DND-41 (cell line): ENCODE results near the gene TEKT3.

Experiments
- ATAC-seq: fragments of 200-7000 bp; cut with Tn5 transposase; 3 replicates; pipeline ENCODE4 v1.9.1; 2021; ENCODE audit warnings: low read depth; ENCODE audit not compliant: insufficient read depth
- DNase-seq: peaks from one replicate; pipeline ENCODE4 v3.0.0-alpha.2; 2020
- H2AFZ ChIP-seq: 2 replicates; pipeline ENCODE4 v1.6.0; 2012; ENCODE audit warnings: low read depth, low read length
- H3K27ac ChIP-seq: 2 replicates; pipeline ENCODE4 v1.5.1; 2012; ENCODE audit warnings: low read length, inconsistent platforms
- H3K27me3 ChIP-seq: fragments of 200-600 bp; sonication (generic); 2 replicates; pipeline ENCODE4 v1.6.0; 2012; ENCODE audit warnings: low read length, mild to moderate bottlenecking, inconsistent platforms; ENCODE audit not compliant: insufficient read depth, poor library complexity
- H3K36me3 ChIP-seq: 2 replicates; pipeline ENCODE4 v1.5.1; 2012; ENCODE audit warnings: low read length, inconsistent platforms; ENCODE audit not compliant: insufficient read depth
- H3K4me1 ChIP-seq: 2 replicates; pipeline ENCODE4 v1.5.1; 2012; ENCODE audit warnings: mild to moderate bottlenecking, low read length; ENCODE audit not compliant: insufficient read depth
- H3K4me2 ChIP-seq: 2 replicates; pipeline ENCODE4 v1.6.0; 2012; ENCODE audit warnings: mild to moderate bottlenecking, moderate library complexity, low read length, inconsistent platforms; ENCODE audit not compliant: insufficient read depth
- H3K4me3 ChIP-seq, 2 experiments: fragments of 200-600 bp in 1 of 2; shearing (Covaris generic) in 1 of 2; 2 replicates each; pipeline ENCODE4 v1.5.1; 2012 to 2016; ENCODE audit warnings: inconsistent platforms in 2 of 2, low read length in 2 of 2, mild to moderate bottlenecking in 2 of 2, low read depth in 1 of 2, moderate library complexity in 1 of 2
- H3K79me2 ChIP-seq: 2 replicates; pipeline ENCODE4 v1.6.0; 2012; ENCODE audit warnings: low read length, inconsistent platforms; ENCODE audit not compliant: insufficient read depth
- H3K9ac ChIP-seq: 2 replicates; pipeline ENCODE4 v1.6.0; 2012; ENCODE audit warnings: low read depth, mild to moderate bottlenecking, inconsistent platforms, low read length, moderate library complexity
- H3K9me3 ChIP-seq: 2 replicates; pipeline ENCODE4 v1.5.1; 2012; ENCODE audit warnings: low read length, moderate library complexity, mild to moderate bottlenecking, inconsistent platforms; ENCODE audit not compliant: insufficient read depth, severe bottlenecking
- H4K20me1 ChIP-seq: 2 replicates; pipeline ENCODE4 v1.6.0; 2012; ENCODE audit warnings: low read length; ENCODE audit not compliant: insufficient read depth
- EZH2 ChIP-seq: IDR thresholded peaks from 3 replicates; pipeline ENCODE4 v1.6.1; 2012; ENCODE audit warnings: borderline replicate concordance, low read depth, mild to moderate bottlenecking, moderate library complexity, low read length, inconsistent platforms; ENCODE audit not compliant: severe bottlenecking
- TF ChIP-seq, protein P1 (sequence below): IDR thresholded peaks from 2 replicates; pipeline ENCODE4 v1.5.1; 2012; ENCODE audit warnings: borderline replicate concordance, low read length, moderate library complexity, mild to moderate bottlenecking; ENCODE audit not compliant: poor library complexity, severe bottlenecking; ENCODE audit errors: extremely low read depth

TEKT3 gene

GRCh38 chr17:15268461-15268860 is 72.9 kb downstream of the TEKT3 start:
- ATAC-seq (no peak), DNase-seq (no peak)
- Histone ChIP-seq H3K27me3 (no peaks in the 10 kb centered on the region), H3K9ac (no peak overlapping the region), H4K20me1 (no peaks in the 10 kb centered on the region), H3K4me3 (no peak overlapping the region), H3K4me1 (no peaks in the 10 kb centered on the region), H3K79me2 (no peaks in the 10 kb centered on the region), H2AFZ (no peak overlapping the region), H3K27ac (no peak overlapping the region), H3K36me3 (no peaks in the 10 kb centered on the region), H3K4me2 (no peak overlapping the region), H3K9me3 (no peaks in the 10 kb centered on the region)
- TF ChIP-seq, protein P1, sequence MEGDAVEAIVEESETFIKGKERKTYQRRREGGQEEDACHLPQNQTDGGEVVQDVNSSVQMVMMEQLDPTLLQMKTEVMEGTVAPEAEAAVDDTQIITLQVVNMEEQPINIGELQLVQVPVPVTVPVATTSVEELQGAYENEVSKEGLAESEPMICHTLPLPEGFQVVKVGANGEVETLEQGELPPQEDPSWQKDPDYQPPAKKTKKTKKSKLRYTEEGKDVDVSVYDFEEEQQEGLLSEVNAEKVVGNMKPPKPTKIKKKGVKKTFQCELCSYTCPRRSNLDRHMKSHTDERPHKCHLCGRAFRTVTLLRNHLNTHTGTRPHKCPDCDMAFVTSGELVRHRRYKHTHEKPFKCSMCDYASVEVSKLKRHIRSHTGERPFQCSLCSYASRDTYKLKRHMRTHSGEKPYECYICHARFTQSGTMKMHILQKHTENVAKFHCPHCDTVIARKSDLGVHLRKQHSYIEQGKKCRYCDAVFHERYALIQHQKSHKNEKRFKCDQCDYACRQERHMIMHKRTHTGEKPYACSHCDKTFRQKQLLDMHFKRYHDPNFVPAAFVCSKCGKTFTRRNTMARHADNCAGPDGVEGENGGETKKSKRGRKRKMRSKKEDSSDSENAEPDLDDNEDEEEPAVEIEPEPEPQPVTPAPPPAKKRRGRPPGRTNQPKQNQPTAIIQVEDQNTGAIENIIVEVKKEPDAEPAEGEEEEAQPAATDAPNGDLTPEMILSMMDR: no peak
- no peak for TF ChIP-seq EZH2

DNA sequence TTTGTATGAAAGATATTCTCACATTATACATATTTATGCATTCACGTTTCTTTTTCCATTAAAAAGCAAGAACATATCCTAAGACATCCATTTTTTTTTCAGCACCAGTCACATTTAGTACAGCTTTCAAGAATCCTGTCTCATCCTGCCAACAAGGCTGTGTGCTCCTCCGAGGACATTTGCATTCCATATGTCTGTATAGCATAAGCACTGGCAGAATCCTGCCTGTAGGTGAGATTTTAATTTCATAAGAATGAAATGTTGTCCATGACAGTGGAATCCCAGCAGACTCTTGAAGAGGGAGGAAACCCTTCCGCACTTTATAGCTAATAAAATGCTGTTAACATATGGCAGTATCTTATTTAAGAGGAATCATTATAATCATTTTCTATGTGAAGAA is 73.4 kb downstream of the TEKT3 start:
- Histone ChIP-seq H4K20me1 (no peaks in the 10 kb centered on the region), H3K4me3 (no peak overlapping the region), H3K9ac (no peak overlapping the region), H3K9me3 (no peaks in the 10 kb centered on the region), H3K27me3 (no peaks in the 10 kb centered on the region), H3K27ac (no peak overlapping the region), H3K4me1 (no peaks in the 10 kb centered on the region), H2AFZ (no peak overlapping the region), H3K79me2 (no peaks in the 10 kb centered on the region), H3K36me3 (no peaks in the 10 kb centered on the region), H3K4me2 (no peak overlapping the region)
- TF ChIP-seq EZH2: no peak
- TF ChIP-seq, protein P1: no peak
- no peak for DNase-seq
- ATAC-seq: no peak

DNA sequence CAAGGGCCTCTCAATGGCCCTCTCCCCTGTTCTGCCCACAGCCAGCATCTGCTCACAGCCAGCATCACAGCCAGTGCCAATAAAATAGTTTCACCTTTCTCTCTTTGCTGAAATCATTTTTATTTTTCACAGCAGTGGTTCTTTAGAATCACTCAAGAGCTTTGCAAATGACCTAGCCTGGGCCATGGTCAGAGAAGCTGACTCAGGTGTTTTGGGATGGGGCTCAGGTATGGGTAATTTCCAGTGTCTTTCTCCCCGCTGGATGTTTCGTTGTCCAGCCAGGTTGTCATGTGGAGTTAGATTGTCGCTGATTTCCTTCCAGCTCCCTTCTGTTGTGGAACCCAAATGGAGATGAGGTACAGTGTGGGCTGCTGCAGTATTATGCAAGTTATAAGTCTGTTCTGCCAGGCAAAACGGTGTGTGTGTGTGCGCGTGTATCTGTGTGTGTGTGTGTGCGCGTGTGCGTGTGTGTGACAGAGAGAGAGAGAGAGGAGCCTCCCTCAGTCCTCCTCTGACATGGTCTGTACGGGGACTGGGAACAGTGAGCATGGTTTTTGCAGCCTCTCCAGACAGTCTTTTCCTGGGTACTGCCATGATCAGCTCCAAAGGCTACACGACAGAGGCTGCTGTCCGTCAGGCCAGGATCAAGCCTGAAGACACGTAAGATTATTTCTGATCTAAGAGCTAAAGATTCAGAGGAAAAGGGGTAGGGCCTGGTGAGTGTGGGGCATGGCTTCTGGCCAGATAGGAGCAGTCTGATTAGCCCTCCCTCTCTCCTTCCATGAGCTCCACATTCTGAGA is 74.9 kb downstream of the TEKT3 start:
- Histone ChIP-seq H3K36me3 (no peaks in the 10 kb centered on the region), H3K27ac (no peak overlapping the region), H3K4me3 (no peak overlapping the region), H3K9ac (no peak overlapping the region), H3K4me1 (no peaks in the 10 kb centered on the region), H3K9me3 (no peaks in the 10 kb centered on the region), H3K79me2 (no peaks in the 10 kb centered on the region), H3K4me2 (no peak overlapping the region), H4K20me1 (no peaks in the 10 kb centered on the region), H2AFZ (no peak overlapping the region), H3K27me3 (no peaks in the 10 kb centered on the region)
- ATAC-seq (no peak), DNase-seq (no peak)
- TF ChIP-seq EZH2: no peak
- TF ChIP-seq, protein P1: no peak
